ENCODE data around the gene CFAP107. TPM values are rescaled to one million over a fixed set of nuclear protein-coding genes. Genes with fewer than 3 reads are reported as not detected.

CFAP107 gene
- total RNA-seq (2012; rRNA removed) (not detected in 2 replicates), polyA plus RNA-seq (2012; rRNA removed) (not detected in 2 replicates), Bru-seq, nascent RNA (not detected), BruChase-seq, experiment 1, labeled RNA remaining after a 6-hour chase (not detected), BruChase-seq, experiment 2, labeled RNA remaining after a 2-hour chase (not detected)
- not detected in 2 replicates for polyA plus RNA-seq (2012; cell fraction: cytosol; rRNA removed)
- not detected in 2 replicates for polyA plus RNA-seq (2012; cell fraction: nucleus; rRNA removed; ENCODE audit: low replicate concordance)
- long read RNA-seq: 0 reads

GRCh38 chr1:12745992-12746323 is at the start of gene CFAP107:
Gene CFAP107, plus strand, starts transcription at chr1:12746200. Its CDS starts 231 bp downstream, at chr1:12746431.
- 0% methylated on average over 1 of the region's 2 CpGs; no CpG with 5 or more reads in 1 of the 2 experiments for WGBS, 2 experiments (ENCODE audit: extremely low coverage in 2 of 2, insufficient read length in 1 of 2)
- no peaks in the 10 kb centered on the region for H3K9me1 ChIP-seq (ENCODE audit: insufficient read depth, low read length)
- peaks cover 4% of the 10 kb centered on the region for H3K9me3 ChIP-seq (ENCODE audit: control insufficient read depth, insufficient read depth, low read length)
- H3K4me1 ChIP-seq (ENCODE audit: control insufficient read depth, insufficient read depth, low read length): no peaks in the 10 kb centered on the region
- no peaks in the 10 kb centered on the region for H4K20me1 ChIP-seq (ENCODE audit: insufficient read depth, low read length)
- H2BK20ac ChIP-seq (ENCODE audit: low read depth, low read length): no peak within 1 kb of the TSS
- no peak within 1 kb of the TSS for H2BK5ac ChIP-seq (ENCODE audit: low read depth, low read length, poor library complexity, severe bottlenecking)
- no peak within 1 kb of the TSS for H3K9ac ChIP-seq (ENCODE audit: low read depth, low read length)
- no peaks in the 10 kb centered on the region for H3K36me3 ChIP-seq (ENCODE audit: control insufficient read depth, insufficient read depth, low read length)
- no TSS peak for BruUV-seq (replicated peaks)
- DNase-seq: no peak
- no peak within 1 kb of the TSS for H2AFZ ChIP-seq (replicated peaks; ENCODE audit: low read length, poor library complexity)
- H2BK15ac ChIP-seq (ENCODE audit: low read depth, low read length): no peak within 1 kb of the TSS
- no peak within 1 kb of the TSS for H3K4me2 ChIP-seq (ENCODE audit: low read depth, low read length)
- no peak for ATAC-seq (ENCODE audit: low read depth)
- H3K27ac ChIP-seq (ENCODE audit: insufficient read depth, low read length): no peak within 1 kb of the TSS
- no peaks in the 10 kb centered on the region for H3K27me3 ChIP-seq (ENCODE audit: control insufficient read depth, insufficient read depth, low read length)
- no peak within 1 kb of the TSS for H2AK9ac ChIP-seq (replicated peaks; ENCODE audit: low read depth, low read length, poor library complexity)
- no peak within 1 kb of the TSS for H3K23ac ChIP-seq (ENCODE audit: low read depth, low read length)
- CTCF ChIA-PET: no interaction called here
- no peak within 1 kb of the TSS for H3K4ac ChIP-seq (ENCODE audit: low read depth, low read length)
- POLR2A ChIA-PET (ENCODE audit: unreplicated experiment): no interaction called here
- dilution Hi-C loops (cut with HindIII; ENCODE audit: low sequenced_read_pairs, unreplicated experiment): no loop called here
- no peaks in the 10 kb centered on the region for H3K79me1 ChIP-seq (ENCODE audit: low read depth in 1 of 2, low read length in 2 of 2)
- no peak within 1 kb of the TSS for H4K91ac ChIP-seq (ENCODE audit: insufficient read depth, low read depth, low read length)
- no peak within 1 kb of the TSS for H3K56ac ChIP-seq (ENCODE audit: extremely low read depth, insufficient read depth, low read length)
- H3K4me3 ChIP-seq (ENCODE audit: insufficient read depth, low read depth, low read length): no peak within 1 kb of the TSS
- in situ Hi-C loops (cut with MboI; ENCODE audit: low sequenced_read_pairs): no loop called here
- intact Hi-C loops (cut with micrococcal nuclease): no loop called here
- H4K5ac ChIP-seq (ENCODE audit: low read depth, low read length): no peak within 1 kb of the TSS
- no peak for TF ChIP-seq SMC3 (IDR thresholded peaks at IDR 0.05; ENCODE audit: low read depth, low read length)
- TF ChIP-seq FOS (IDR thresholded peaks at IDR 0.05; ENCODE audit: low read depth, low read length): no peak
- H4K8ac ChIP-seq (ENCODE audit: low read depth in 2 of 2, low read length in 2 of 2): no peak within 1 kb of the TSS
- no peak within 1 kb of the TSS for H2BK120ac ChIP-seq (ENCODE audit: low read depth, low read length)
- no peak within 1 kb of the TSS for H2AK5ac ChIP-seq (ENCODE audit: low read depth, low read length)
- H3K18ac ChIP-seq (ENCODE audit: low read depth, low read length): no peak within 1 kb of the TSS
- H3K14ac ChIP-seq (replicated peaks; ENCODE audit: low read depth, low read length): no peak within 1 kb of the TSS

Measured in IMR-90 (cell line).